GM21576 (cell line): ENCODE results near the gene GLE1.

Experiments used
- ATAC-seq: cut with Tn5 transposase; IDR thresholded peaks from one replicate; pipeline ENCODE4 v1.9.1; 2021; ENCODE audit warnings: mild to moderate bottlenecking, moderate library complexity; ENCODE audit not compliant: unreplicated experiment

Gene GLE1

GRCh38 chr9:128504485-128505413 lies at the start of gene GLE1:
TSS of gene GLE1 (plus strand) at chr9:128504719. CDS start at chr9:128504806, 87 bp downstream.
- peak; percentile 79 for ATAC-seq

GRCh38 chr9:128454991-128455390 lies 49.5 kb upstream of the GLE1 start:
- no peak for ATAC-seq

DNA sequence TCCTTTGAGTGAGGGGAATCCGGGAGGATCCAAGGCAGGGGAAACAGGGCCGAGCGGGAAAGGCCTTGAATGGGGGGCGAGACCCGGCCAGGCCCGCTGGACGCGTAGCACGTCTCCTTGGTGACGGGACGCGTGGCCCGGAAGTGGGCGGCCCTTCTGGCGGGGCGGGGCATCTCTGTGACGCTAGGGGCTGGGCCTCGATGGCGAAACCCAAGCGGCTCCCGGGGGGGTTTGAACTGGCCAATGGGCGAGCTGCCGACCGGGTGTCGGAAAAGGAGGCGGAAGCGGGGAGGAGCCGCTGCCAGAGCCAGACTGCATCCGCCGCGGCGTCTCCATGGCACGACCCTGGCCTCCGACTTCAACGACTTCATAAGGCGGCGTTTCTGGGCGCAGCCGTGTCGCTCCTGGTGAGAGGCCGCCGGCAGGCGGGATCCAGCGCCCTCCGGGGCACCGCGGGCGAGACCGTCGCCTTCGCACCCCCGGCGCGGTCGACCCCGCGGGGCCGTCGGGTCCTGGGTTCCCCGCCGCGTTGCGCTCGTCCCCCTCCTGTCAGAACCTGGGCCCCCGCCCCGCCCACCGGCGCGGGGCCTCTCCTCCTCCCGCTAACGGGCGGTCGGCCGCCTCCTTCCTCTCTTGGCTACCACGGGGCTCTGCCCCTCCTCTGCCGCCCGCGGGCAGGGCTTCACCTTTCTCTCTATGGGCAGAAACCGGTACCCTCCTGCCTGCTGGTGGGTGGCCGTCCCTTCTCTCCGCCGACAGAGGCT lies 48.5 kb upstream of the GLE1 start, which contains the start of gene ODF2:
Gene ODF2, plus strand, starts transcription at position 158 of the 764 bp plus-strand sequence. Its CDS starts 86 bp downstream, at position 244.
- peak; percentile 89 for ATAC-seq

- ATAC-seq = peak; percentile 52
Observed at GRCh38 chr9:128456613-128457061, 47.9 kb upstream of the GLE1 start.

DNA sequence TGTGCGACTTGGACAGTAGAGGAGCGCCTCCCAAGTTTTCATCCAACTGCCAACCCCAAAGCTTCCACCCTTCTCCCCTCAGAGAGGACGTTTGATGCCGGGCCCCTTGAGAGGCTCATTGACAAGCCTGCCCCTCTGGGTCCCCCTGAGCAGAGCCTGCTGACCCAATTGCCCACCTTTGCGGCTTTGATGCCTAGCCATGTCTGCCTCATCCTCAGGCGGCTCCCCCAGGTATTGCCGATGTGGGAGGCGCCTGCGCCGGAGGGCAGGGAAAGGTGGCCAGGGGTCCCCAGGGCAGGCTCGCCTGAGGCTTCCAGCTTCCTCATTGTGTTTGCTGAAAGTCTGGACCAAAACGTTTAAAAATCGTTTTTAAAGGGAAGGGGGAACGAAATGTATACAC lies 47.3 kb upstream of the GLE1 start:
- ATAC-seq = no peak

DNA sequence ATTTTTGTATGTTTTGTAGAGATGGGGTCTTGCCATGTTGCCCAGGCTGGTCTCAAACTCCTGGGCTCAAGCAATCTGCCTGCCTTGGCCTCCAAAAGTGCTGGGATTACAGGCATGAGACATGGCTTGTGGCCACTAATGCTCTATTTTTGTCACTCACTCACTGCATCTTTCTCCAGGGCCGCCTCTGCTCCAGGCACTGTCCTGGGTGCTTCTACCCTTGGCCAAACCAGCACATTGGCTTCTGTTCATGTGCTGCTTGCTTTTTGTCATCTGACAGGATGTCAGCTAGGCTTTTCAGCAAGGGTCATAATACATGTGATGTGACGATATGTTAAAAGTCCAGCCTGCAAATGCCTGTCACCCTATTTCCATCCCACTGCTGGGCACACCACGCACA lies 45.5 kb upstream of the GLE1 start:
- no peak for ATAC-seq

- no peak for ATAC-seq
Observed at GRCh38 chr9:128469070-128469469, 35.4 kb upstream of the GLE1 start.

GRCh38 chr9:128470560-128470959 lies 34.0 kb upstream of the GLE1 start:
- ATAC-seq = no peak

GRCh38 chr9:128473104-128473503 lies 31.4 kb upstream of the GLE1 start:
- no peak for ATAC-seq

DNA sequence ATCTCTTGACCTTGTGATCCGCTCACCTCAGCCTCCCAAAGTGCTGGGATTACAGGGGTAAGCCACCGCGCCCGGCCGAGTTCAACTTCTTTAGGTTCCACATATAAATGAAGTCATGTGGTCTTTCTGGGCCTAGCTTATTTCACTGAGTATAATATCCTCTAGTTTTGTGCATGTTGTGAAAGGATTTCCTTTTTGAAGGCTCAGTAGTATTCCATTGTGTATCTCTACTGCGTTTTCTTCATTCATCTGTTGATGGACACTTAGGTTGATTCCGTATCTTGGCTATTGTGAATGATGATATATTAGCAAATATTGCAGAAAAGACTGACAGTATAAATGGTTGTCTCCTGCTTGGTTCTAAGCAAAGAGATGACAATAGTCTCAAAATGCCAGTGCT lies 28.7 kb upstream of the GLE1 start:
- no peak for ATAC-seq

DNA sequence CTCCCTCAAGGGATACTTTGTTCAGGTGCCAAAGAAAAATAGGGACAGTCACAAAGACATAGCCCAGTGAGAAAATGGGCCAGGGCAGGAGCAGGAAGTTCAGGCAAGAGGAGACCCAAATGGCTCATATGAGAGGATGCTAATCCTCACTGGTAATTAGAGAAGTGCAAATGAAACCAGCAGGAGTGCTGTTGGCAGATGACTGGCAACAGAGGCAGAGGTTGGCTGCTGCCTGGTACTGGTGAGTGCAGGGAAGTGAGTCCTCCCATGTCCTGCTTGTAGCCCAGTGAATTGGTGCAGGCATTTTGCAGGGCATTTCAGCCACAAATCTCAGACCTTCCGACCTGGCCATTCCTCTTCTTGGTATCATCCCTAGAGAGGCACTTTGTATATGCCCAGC lies 25.3 kb upstream of the GLE1 start:
- no peak for ATAC-seq

DNA sequence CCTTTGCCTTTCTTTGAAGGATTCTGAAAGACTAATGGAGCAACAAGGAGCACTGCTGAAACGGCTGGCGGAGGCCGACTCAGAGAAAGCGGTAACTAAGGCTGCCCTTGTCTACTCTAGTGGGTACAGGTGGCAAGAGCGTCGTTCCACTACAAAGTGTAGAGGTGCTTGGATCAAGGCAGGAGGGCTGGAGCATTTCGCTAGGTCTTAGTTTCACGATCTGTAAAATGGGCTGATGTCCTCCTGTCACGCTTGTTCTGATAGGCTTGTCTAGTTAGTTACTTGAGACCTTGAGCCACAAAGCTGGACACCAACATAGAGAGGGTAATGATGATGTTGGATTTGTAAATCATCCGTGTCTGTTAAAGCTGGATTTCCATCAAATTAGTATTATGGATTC lies 23.0 kb upstream of the GLE1 start:
- no peak for ATAC-seq

DNA sequence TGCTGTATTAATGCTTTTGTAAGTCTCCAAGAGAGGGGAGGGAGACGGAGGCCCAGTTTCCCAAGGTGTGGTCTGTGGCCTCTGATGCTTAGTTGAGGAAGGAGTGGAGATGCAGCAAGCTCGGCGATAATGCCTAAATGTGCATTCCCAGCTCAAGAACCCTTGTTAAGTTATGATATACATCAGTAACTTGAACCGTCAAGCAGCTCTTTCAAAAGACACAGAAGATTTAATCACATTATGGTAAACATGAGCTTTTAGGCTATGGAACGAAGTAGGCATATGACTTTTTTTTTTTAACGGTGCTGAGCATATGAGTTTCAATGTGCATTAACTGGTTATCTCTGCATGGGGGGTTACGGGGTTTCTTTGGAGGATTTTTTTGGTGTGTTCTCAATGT lies 22.3 kb upstream of the GLE1 start:
- no peak for ATAC-seq

- ATAC-seq = no peak
Observed at GRCh38 chr9:128484686-128485413, 19.7 kb upstream of the GLE1 start.

GRCh38 chr9:128485414-128485855 lies 19.1 kb upstream of the GLE1 start:
- no peak for ATAC-seq

- no peak for ATAC-seq
Observed at GRCh38 chr9:128486201-128486600, 18.3 kb upstream of the GLE1 start.

GRCh38 chr9:128493424-128493823 lies 11.1 kb upstream of the GLE1 start:
- no peak for ATAC-seq

- no peak for ATAC-seq
Observed at GRCh38 chr9:128494108-128494745, 10.3 kb upstream of the GLE1 start.

DNA sequence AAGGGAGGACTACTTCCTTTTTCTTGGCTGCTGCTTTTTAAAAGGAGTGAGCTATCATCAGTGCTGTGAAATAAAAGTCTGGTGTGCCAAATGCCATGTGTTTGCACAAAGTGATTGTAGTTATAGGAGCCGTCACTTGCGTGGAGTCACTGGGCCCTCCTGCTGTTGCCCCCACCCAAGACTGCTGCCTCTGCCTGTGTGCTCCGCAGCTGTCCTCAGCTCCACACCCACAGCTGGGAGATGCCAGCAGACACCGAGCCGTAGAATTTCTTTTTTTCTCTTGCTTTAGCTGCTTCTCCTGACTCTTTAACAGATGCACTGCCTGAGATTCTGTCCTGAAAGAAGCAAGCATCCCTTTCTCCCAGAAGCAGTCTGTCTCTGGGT lies 9.8 kb upstream of the GLE1 start:
- ATAC-seq = no peak

DNA sequence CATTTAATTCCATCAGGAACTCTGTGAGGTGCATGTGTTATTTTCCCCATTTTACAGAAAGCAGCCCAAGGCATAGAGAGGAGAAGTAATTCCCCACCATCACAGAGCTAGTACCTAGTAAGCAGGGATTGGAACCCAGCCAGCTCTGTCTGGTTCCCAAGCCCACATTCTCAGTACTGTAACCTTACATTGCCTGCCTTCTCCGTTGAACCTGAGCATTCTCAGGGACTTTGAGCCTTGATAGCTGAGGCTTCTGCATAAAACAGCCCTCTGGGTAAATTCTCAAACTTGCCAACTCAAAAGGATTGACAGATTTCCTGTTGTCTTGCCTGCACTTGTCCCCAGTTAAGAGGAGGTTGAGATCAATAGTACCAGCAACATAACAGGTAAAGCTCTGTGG lies 9.2 kb upstream of the GLE1 start:
- ATAC-seq = no peak
